Measurements from ENCODE around the gene SF3A2.
"Not testable (repeated sequence)": the region's sequence is repeated elsewhere in the genome, so short reads cannot be mapped to it uniquely, and the experiment has no call there.

The SF3A2 gene

DNA sequence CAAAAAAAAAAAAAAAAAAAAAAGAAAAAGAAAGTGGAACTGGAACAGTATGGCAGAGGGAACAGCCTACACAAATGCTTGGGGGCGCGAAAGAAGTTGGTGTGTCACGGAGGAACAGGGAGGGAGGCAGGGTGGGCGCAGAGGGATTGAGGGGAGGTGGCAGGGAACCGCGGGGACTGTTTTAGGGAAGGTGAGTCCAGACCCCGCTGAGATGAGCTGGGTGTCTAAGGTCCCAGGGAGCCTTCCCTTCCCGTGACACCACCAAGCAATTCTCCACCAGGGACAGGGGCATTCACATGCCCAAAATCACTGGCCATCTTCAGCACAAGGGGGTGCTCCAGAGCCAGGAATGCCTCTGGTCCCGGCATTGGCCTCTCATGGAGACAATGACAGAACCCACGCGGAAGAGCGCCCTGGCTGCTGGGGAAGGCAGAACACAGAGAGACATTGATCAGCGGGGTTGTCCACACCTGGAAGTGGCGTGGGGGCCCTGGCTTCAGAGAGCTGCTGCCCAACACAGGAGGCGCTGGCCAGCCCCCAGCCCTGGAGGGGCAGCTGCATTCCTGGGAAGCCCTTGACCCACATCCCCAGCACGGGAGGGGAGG, 38.4 kb downstream of the SF3A2 start:
- peak; percentile 65 for DNase-seq (ENCODE audit: low spot score)

DNA sequence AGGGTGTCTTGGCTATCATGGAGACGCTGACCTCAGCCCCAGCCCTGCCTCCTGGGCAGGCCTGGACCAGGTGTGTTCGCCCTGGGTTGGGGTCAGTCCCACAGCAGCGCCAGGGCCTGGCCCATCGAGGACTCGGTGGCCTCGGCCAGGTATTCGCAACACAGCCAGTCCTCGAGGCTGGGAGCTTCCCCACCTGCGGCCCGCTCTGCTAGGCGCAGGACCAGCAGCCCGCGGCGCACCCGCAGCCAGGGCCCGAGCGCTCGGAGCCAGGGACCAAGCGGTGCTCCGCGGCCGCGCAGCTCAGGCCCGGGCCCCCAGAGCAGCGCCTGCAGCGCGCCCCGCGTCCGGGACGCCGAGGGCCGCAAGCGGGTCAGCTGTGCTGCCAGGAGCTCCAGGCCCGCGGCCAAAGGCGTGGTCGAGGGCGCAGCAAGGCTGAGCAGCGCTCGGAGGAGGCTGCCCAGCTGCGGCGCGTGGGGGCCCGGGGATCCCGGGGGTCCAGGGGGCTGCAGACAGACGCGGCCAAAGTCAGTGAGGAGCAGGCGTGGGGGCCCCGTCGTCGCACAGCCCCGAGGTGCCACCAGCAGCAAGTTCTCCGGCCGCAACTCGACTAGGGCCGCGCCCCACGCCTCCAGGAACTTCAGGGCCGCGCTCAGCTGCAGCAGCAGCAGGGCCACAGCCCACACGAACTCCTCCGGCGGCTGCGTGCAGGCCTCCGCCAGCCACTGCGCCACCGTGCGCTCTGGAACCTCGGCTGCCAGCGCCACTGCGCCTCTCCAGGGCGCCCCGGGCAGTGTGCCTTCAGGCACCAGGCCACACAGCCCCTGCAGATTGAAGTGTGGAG, 39.2 kb downstream of the SF3A2 start:
- DNase-seq (ENCODE audit: low spot score), result no peak

DNA sequence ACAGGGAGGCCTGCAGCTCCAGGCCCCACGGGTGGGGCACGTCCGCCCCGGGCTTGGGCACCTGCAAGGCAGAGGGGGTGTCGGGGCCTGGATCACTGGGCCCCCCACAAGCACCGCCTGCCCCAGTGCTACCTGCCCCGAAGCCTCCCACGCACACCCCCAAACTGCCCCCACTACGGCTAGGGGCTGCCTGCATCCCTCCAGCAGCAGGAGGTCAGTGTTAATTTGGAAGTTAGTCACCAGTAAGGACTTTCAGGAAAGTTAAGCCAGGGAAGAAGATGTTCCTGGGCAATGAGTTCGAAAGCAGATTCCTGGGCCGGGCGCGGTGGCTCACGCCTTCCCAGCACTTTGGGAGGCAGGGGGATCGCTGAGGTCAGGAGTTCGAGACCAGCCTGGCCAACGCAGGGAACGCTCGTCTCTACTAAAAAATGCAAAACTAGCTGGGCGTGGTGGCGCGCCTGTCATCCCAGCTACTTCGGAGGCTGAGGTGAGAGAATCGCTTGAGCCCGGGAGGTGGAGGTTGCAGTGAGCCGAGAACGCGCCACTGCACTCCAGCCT, 39.9 kb downstream of the SF3A2 start:
- DNase-seq (ENCODE audit: low spot score), result no peak

DNA sequence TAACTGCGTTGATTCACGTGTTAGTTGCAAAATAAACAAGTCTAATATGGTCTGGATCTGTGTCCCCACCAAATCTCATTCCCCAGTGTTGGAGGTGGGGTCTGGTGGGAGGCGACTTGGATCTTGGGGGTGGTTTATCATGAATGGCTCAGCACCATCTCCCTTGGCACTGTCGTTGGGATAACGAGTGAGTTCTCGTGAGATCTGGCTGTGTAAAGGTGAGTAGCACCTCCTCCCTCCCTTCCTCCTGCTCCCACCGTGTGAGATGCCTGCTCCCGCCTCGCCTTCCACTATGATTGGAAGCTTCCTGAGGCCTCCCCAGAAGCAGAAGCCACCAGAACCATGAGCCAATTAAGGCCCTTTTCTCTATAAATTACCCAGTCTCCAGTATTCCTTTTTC, 40.5 kb downstream of the SF3A2 start:
- no peak for DNase-seq (ENCODE audit: low spot score)

DNA sequence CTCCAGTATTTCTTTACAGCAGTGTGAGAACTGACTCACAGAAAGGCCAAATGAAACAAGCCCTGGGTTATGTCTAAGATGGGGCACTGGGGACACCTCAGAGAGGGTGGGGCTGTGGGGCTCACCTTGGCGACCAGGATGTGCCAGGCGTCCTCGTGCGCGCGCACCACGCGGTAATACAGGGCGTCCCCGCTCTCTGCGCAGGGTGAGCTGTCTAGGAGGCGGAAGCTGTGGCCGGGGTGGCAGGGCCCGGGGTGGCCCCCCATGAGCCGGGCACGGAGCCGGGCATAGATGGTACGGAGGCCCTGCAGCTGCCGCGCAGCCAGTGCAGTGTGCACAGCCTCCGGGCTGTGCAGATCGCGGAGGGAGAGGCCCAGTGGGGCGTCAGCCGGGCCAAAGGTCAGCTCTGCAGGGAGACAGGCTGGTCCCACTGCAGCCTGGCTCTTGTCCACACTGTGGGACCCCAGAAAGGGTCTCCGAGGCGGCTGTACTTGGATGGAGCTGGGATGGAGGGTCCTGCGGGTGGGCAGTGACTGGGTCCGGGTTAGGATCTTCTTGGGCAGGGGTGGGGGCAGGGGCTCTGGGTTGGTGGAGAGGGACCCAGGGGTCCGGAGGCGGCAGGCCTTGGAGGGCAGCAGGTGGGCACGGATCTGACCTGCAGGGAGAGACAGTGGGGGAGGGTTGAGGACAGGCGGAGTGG, 42.0 kb downstream of the SF3A2 start:
- no peak for DNase-seq (ENCODE audit: low spot score)

DNA sequence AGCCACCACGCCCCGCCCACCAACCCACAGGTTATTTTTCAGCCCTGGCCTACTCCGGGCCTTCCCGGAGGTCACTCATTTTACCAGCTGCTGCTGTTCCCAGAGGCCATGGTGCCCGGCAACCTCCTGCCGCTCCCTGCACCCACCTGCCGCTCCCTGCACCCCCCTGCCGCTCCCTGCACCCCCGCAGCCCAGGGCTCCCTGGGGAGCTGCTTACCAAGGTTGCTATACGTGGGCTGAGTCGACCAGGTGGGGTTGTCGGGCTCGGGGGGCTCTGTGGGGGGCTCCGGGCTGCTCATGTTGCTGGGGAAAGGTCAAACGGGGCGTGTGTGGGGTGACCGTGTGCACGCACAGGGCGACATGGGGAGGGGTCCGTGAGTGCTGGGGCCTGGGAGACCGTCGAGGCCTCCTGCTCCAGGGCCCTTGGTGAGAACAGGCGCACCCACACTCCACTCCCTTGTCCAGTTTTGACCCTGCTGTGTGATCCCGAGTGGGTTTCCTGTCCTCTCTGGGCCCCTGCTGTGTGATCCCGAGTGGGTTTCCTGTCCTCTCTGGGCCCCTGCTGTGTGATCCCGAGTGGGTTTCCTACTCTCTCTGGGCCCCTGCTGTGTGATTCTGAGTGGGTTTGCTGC, 44.1 kb downstream of the SF3A2 start:
- no peak for DNase-seq (ENCODE audit: low spot score)

DNA sequence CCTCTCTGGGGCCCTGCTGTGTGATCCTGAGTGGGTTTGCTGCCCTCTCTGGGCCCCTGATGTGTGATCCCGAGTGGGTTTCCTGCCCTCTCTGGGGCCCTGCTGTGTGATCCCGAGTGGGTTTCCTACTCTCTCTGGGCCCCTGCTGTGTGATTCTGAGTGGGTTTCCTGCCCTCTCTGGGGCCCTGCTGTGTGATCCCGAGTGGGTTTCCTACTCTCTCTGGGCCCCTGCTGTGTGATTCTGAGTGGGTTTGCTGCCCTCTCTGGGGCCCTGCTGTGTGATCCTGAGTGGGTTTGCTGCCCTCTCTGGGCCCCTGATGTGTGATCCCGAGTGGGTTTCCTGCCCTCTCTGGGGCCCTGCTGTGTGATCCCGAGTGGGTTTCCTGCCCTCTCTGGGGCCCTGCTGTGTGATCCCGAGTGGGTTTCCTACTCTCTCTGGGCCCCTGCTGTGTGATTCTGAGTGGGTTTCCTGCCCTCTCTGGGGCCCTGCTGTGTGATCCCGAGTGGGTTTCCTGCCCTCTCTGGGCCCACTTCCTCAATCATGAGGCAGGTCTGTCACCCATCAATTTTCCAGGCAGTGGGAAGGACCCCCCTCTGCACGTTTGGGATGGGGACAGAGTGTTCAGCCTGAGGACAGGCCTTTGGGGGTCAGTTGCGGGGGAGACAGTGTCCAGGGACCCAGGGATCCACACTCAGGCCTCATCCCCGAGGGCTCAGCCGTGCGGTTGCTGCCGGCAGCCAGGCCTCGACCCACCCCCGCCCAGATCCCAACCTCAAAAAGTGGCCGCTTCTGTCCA, 44.8 kb downstream of the SF3A2 start:
- not testable (repeated sequence) for DNase-seq (ENCODE audit: low spot score)

DNA sequence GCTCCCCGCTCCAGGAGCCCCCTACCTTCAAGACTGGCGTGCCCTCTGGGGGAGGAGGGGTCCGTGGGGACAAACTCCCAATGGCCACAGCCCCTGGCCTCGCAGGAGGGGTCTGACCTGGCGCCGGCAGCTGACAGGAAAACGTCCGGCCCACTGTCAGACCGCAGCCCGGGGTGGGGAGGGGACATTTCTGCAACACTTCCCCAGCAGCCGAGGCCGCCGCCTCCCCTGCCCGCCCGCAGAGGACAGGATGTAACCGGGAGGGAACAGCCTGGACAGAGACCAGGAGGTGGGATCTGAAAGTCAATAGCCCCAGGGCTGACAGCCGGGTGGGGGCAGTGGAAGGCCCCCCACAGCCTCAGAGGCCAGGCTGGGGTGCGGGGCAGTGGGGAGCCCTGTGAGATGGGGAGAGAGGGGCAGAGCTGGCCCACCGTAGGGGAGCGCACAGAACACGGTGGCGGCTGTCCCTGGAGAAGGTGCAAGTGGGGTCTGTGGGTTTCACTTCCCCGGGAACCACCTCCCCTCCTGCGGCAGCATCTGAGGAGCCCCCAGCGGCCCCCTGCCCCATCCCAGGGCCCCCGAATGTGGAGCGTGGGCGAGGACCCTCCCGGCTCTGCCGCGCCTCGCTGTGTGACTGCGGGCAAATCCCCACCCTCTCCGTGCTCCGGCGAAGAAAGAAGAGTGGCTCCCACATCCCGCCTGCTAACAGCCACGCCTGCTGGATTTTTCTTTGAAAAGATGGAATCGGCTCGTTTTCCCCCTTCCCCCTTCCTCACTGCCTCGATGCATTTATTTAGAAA, 45.6 kb downstream of the SF3A2 start, which contains the start of gene PEAK3:
Gene PEAK3 (minus strand): TSS at position 114 of the 800 bp plus-strand sequence. CDS start 1,244 bp downstream, outside the sequence.
- DNase-seq (ENCODE audit: low spot score), result peak; percentile 39

DNA sequence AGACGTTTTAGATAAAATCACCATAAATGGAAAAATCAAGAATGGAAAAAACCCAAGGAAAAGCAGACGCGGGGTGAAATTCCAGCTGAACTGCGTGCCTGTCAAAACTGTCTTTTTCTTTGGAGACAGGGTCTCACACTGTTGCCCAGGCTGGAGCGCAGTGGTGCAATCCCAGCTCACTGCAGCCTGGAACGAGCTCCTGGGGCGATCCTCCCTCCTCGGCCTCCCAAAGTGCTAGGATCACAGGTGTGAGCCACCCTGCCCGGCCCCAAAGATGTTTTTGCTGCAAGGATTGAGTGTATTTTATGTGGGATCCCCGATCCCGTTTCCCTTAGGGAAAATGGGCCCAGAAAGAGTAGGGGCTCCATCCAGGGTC, 46.2 kb downstream of the SF3A2 start:
- DNase-seq (ENCODE audit: low spot score), result no peak

DNA sequence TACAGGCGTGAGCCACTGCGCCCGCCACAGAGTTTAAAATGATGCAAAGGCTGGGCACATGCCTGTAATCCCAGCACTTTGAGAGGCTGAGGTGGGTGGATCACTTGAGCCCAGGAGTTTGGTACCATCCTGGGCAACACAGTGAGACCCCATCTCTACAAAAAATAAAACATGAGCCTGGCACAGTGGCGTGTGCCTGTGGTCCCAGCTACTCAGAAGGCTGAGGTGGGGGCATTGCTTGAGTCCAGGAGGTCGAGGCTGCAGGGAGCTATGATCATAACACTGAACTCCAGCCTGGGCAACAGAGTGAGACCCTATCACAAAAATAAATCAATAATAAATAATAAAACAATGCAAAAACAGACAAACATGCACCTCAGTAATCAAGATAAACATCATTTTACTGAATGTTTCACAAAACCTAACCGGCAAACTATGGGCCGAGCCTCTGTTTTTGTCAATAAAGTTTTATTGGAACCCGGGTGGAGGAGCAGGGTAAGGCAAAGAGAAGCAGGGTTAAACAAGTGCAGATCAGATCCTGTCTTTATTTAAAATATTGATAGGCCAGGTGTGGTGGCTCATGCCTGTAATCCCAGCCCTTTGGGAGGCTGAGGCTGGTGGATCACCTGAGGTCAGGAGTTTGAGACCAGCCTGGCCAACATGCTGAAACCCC, 47.3 kb downstream of the SF3A2 start:
- DNase-seq (ENCODE audit: low spot score), result no peak

DNA sequence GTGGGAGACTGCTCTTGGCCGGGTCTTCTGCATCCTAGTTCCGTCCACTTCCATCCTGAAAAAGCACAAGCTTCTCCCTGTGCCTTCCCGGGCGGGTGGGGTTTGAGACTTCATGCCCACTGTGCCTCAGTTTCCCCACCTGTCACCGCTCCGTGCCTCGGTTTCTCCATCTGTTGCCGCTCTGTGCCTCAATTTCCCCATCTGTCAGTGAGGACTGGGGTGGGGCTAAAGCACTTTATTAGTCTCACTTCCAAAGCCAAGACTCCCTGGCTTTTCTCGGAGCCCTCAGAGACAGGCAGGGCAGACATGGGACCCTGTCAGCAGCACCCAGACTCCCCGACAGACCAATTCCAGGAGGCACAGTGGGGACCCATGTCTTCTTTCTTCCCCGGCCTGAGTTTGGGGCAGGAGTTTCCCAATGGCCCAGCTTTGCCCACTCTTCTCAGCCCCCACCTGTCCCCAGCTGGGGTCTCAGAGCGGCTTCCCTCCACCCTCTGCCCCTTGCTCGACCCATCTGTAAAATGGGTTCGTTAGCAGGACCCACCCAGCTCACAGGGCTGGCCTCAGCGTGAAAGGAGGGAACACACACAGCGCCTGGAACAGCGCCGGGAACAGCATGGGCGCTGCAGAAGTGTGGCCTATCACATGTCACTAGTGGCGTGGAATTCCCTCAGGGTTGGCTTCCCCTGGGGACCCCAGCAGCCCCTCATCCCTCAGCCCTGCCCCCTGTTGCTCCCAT, 49.9 kb downstream of the SF3A2 start:
- DNase-seq (ENCODE audit: low spot score), result no peak

DNA sequence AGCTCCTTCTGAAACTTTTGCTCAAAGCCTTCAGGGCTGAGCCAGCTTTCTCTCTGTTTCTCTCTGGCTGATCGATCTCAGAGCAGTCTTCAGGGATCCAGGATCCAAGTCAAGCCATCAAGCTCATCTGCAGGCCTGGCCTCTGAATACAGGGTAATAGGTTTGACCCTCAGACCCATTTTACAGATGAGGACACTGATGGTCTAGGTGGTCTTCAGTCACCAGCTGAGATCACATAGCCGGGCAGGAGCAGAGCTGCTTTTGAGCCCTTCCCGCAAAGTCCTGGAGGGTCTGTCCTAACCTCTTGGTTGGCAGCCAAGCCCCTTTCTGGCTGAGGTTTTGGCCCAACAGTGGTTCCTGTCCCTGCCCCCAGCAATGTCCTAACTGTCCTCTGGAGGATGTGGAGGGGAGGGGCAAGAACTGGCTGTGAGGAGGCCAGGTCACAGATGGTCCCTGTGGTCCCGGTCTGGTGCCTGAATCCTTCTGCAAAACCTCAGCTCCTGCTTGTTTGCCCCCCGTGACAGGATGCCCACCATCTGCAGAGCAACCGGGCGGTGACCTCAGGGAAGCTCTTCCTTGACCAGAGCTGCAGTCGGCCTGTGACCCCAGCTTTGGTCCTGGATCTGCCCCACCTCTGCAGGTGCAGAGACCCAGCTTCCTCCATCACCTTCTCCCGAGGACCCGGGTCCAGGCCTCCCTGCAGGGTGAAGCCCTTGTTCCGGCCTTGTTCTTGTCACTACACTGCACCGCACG, 51.1 kb downstream of the SF3A2 start:
- DNase-seq (ENCODE audit: low spot score), result no peak

DNA sequence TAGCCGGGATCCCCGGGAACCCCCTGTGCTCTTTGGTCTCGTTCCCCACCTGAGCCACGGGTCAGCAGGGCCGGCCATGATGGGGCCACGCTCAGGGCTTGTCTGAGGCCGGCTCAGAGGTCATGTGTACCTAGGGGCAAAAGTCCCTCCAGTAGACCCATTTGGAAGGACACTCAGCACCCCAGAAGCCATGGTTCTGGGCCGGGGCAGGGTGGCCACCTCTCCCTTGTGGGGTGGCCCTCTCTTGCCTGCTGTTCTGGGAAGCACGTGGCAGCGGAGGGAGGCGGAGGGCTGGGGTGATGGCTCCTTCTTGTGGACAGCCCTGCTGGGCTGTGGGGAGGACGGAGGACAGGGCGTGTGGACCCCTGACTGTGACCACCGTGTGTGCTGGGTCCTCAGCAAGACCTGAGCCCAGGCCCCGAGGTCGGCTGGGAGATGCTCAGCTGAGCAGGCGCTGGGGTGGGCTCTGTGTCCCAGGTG, 51.8 kb downstream of the SF3A2 start:
- no peak for DNase-seq (ENCODE audit: low spot score)

DNA sequence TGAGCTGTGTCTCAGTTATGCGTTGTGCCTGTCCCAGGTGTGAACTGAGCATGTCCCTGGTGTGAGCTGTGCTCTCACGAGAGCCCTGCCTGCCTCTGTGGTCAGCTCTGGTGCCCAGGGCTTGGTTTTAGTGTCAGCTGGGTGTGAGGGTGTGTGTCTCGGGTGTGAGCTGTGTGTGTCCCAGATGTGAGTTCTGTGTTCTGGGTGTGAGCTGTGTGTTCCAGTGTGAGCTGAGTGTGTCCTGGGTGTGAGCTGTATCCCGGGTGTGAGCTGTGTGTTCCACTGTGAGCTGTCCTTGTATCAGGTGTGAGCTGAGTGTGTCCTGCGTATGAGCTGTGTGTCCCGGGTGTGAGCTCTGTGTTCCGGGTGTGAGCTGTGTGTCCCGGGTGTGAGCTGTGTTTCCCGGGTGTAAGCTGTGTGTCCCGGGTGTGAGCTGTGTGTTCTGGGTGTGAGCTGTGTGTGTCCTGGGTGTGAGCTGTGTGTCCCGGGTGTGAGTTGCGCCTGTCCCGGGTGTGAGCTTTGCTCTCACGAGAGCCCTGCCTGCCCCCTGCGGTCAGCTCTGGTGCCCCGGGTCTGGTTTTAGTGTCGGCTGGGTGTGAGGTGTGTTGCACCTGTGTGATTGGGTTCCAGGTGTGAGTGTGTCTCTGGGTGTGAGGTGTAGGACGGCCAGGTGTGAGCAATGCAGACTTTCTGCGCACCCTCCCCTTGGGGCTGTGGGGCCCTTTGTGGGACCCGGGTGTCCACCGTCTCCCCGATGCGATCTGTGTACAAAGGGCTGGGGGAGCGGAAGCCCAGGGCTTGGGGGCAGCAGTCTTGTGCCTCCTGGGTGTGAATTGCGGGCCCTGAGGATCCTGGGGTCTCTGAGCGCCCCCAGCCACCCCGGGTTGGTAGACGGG, 52.4 kb downstream of the SF3A2 start:
- DNase-seq (ENCODE audit: low spot score), result no peak

DNA sequence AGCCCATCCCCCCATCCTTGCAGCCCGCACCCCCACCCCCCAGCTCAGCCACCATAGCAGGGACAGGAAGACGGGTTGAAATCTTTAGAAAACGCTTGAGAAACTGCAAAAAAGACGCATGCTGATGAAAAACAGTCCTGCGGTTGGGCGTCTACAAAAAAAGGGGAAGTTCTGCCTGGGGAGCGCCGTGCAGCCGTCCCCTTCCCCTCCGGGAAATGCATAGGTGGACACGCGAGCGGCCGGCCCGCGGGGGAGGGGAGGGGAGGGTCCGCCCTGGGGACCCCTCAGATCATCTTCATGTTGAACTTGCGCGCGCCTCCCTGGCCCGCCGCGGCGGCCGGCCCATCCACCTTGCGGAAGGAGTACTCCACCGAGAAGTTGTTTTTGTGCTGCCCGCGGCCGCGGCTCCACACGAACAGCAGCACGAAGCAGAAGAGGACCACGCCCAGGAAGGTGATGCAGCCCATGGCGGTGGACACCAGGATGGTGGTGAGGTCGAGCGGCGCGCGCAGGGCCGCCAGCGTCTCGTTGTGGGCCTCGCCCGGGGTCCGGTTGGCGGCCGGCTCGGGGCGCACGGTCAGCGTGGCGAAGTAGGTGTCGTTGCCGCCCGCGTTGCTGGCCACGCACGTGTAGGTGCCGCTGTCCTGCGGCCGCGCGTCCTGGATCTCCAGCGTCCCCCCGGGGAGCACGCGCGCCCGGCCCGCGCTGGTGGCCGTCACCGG, 53.3 kb downstream of the SF3A2 start:
- no peak for DNase-seq (ENCODE audit: low spot score)

DNA sequence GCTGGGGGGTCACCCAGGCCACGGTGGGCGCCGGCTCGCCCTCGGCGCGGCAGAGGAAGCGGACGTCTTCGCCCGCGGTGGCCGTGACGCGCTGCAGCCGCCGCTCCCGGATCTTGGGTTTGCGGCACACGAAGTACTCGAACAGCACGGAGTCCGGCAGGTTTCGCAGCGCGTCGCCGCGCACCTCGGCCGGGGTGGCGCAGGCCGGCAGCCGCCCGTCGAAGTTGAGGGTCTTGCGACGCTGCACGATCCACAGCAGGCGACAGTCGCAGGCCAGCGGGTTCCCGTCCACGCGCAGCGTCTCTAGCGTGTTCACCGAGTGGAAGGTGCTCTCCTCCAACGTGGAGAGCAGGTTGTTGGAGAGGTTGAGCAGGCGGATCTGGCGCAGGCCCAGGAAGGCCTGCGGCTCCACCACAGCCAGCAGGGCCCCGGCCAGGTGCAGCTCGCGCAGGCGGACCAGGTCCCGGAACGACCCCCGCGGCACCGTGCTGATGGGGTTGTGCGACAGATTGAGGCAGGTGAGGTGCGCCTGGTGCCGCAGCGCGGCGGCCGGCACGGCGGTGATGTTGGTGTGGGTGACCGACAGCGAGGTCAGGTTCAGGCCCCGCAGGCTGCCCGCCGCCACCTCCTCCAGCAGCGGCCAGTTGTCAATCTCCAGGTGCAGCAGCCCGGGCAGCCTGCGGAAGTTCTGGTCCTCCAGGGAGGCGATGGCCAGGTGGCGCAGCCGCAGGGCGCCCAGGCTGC, 54.0 kb downstream of the SF3A2 start:
- DNase-seq (ENCODE audit: low spot score), result no peak
